B cell (primary cell): Measurements from ENCODE around the gene EDC4. TPM values are rescaled to one million over a fixed set of nuclear protein-coding genes. Genes with fewer than 3 reads are reported as not detected.

ENCODE experiments used
- ATAC-seq: fragments of 200-7000 bp; cut with Tn5 transposase; one replicate; pipeline ENCODE4 v1.10.0; 2021; ENCODE audit warnings: low read depth, mild to moderate bottlenecking, moderate number of reproducible peaks, moderate library complexity
- CTCF ChIA-PET: fragments of 350-600 bp; sonication (Branson Sonifier 250); formaldehyde crosslinking; loops from one replicate; lab custom pipeline; 2021; ENCODE audit warnings: antibody characterized with exemption, inconsistent platforms; lab: Charles Lee
- POLR2A ChIA-PET: fragments of 350-600 bp; sonication (Branson Sonifier 250); formaldehyde crosslinking; loops from one replicate; lab custom pipeline; 2021; ENCODE audit warnings: antibody characterized with exemption; lab: Charles Lee
- DNase-seq: peaks from one replicate; pipeline ENCODE4 v3.0.0; 2013
- H2AFZ ChIP-seq: 2 replicates; pipeline ENCODE4 v1.6.1; 2012; ENCODE audit warnings: mild to moderate bottlenecking, low read depth, low read length; ENCODE audit not compliant: insufficient read depth, poor library complexity, severe bottlenecking
- H3K27ac ChIP-seq, 2 donors: 1 replicate in 1 of 2; 2 replicates in 1 of 2; pipeline ENCODE4 v1.5.1; 2012 to 2013; ENCODE audit warnings: low read length in 2 of 2, mild to moderate bottlenecking in 2 of 2, moderate library complexity in 1 of 2
- H3K27me3 ChIP-seq, 4 experiments: fragments of 200-600 bp in 1 of 4; sonication (generic) in 1 of 4; replicated peaks in 1 of 4; 1 replicate in 2 of 4; 2 replicates in 2 of 4; pipeline versions ENCODE4 v1.6.1 to v1.7.0; 2013 to 2016; ENCODE audit warnings: low read length in 3 of 4, mild to moderate bottlenecking in 2 of 4, mixed read lengths in 1 of 4, moderate library complexity in 1 of 4; ENCODE audit not compliant: insufficient read depth in 4 of 4, control insufficient read depth in 3 of 4; ENCODE audit errors: control extremely low read depth in 1 of 4
- H3K36me3 ChIP-seq, 2 experiments: replicated peaks in 1 of 2; 1 replicate in 1 of 2; 2 replicates in 1 of 2; pipeline versions ENCODE4 v1.6.1 to v1.7.1; 2013; ENCODE audit warnings: low read length in 1 of 2; ENCODE audit not compliant: insufficient read depth in 2 of 2, control insufficient read depth in 1 of 2; ENCODE audit errors: control extremely low read depth in 1 of 2, extremely low read depth in 1 of 2
- H3K4me1 ChIP-seq, 2 donors: fragments of 200-600 bp in 1 of 2; sonication (generic) in 1 of 2; 1 replicate in 1 of 2; 2 replicates in 1 of 2; pipeline versions ENCODE4 v1.5.1 to v1.6.1; 2013 to 2017; ENCODE audit warnings: low read length in 2 of 2; ENCODE audit not compliant: control insufficient read depth in 2 of 2, insufficient read depth in 2 of 2
- H3K4me2 ChIP-seq: replicated peaks from 2 replicates; pipeline ENCODE3; 2012; ENCODE audit warnings: mild to moderate bottlenecking, low read depth, low read length; ENCODE audit not compliant: poor library complexity, severe bottlenecking
- H3K4me3 ChIP-seq, 5 experiments: fragments of 200-600 bp in 1 of 5; sonication (generic) in 1 of 5; 1 replicate in 3 of 5; 2 replicates in 2 of 5; pipeline versions ENCODE4 v1.5.1 to v1.7.0; 2011 to 2016; ENCODE audit warnings: low read length in 4 of 5, mild to moderate bottlenecking in 4 of 5, low read depth in 2 of 5, control low read depth in 1 of 5, moderate library complexity in 1 of 5; ENCODE audit not compliant: insufficient read depth in 1 of 5; ENCODE audit errors: control extremely low read depth in 1 of 5, extremely low read depth in 1 of 5
- H3K79me2 ChIP-seq: fragments of 200-600 bp; sonication (generic); one replicate; pipeline ENCODE4 v1.6.0; 2016; ENCODE audit warnings: low read length; ENCODE audit not compliant: control insufficient read depth, insufficient read depth
- H3K9ac ChIP-seq: fragments of 200-600 bp; sonication (generic); 2 replicates; pipeline ENCODE4 v1.6.1; 2017; ENCODE audit warnings: mild to moderate bottlenecking, low read length, moderate library complexity
- H3K9me3 ChIP-seq, 3 donors: one replicate each; pipeline versions ENCODE4 v1.6.1 to v1.7.1; 2013; ENCODE audit warnings: low read length in 2 of 3; ENCODE audit not compliant: control insufficient read depth in 2 of 3, insufficient read depth in 1 of 3; ENCODE audit errors: control extremely low read depth in 1 of 3
- H4K20me1 ChIP-seq: 2 replicates; pipeline ENCODE4 v1.6.0; 2012; ENCODE audit warnings: mild to moderate bottlenecking, low read length; ENCODE audit not compliant: insufficient read depth, control insufficient read depth, poor library complexity, severe bottlenecking
- H3K27ac Mint-ChIP-seq: one replicate; pipeline ENCODE4 v1.8.0; 2021; ENCODE audit warnings: mixed read lengths
- H3K27me3 Mint-ChIP-seq: one replicate; pipeline ENCODE4 v1.8.0; 2021; ENCODE audit warnings: mixed read lengths
- H3K4me1 Mint-ChIP-seq: one replicate; pipeline ENCODE4 v1.8.0; 2021; ENCODE audit warnings: mixed read lengths
- H3K4me3 Mint-ChIP-seq: one replicate; pipeline ENCODE4 v1.8.0; 2021; ENCODE audit warnings: mixed read lengths
- H3K9me3 Mint-ChIP-seq: one replicate; pipeline ENCODE4 v1.8.0; 2022; ENCODE audit warnings: mixed read lengths; ENCODE audit not compliant: insufficient read depth
- EZH2 ChIP-seq: IDR thresholded peaks from 2 replicates; pipeline ENCODE4 v1.6.1; 2012; ENCODE audit warnings: borderline replicate concordance, low read depth, mild to moderate bottlenecking, moderate library complexity, low read length; ENCODE audit not compliant: insufficient read depth, poor library complexity, severe bottlenecking
- whole genome bisulfite sequencing: methylation state at CpG from one replicate; pipeline ENCODE4 v1.1.5; 2013; ENCODE audit warnings: missing lambda C conversion rate; ENCODE audit not compliant: insufficient coverage; 5-methylcytosine and 5-hydroxymethylcytosine counted together
- intact Hi-C: fragments of 100-400 bp; cut with micrococcal nuclease; formaldehyde crosslinking; loops from one replicate; pipeline ENCODE4 v1.10.0; 2022
- polyA plus RNA-seq: library from polyadenylated mRNA; depleted of rRNA; stranded (reverse); fragments of >200 nt; gene quantifications from 2 replicates; pipeline ENCODE4 v1.2.3, GENCODE V29; 2012
- total RNA-seq, 2 donors: library from RNA; stranded (reverse); fragments of 120-200 nt in 1 of 2; gene quantifications; 1 replicate in 1 of 2; 2 replicates in 1 of 2; pipeline versions ENCODE4 v1.2.3 to v1.2.4, GENCODE V29; 2013 to 2022
- TF ChIP-seq, protein P1 (sequence below): fragments of 200-600 bp; IDR thresholded peaks from one replicate; pipeline ENCODE4 v1.8.0; 2022; ENCODE audit warnings: antibody characterized with exemption, mild to moderate bottlenecking

EDC4 gene
- total and polyA plus RNA-seq, 2 donors (not counting 1 experiment from before 2014, with no cell fraction given), result 84.5 to 95.1 TPM

DNA sequence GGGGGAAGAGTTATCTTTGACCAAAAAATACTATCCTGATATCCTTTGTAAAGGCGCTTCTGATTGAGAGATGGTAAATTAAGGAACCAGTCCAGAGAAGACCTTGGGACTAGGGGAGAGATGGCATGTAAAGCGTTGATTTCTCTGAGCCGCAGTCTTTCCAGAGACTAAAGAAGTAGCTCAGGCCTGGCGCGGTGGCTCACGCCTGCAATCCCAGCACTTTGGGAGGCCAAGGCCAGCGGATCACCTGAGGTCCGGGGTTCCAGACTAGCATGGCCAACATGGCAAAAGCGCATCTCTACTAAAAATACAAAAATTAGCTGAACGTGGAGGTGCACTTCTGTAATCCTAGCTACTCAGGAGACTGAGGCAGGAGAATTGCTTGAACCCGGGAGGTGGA is 24.7 kb upstream of the EDC4 start:
- ATAC-seq, result no peak
- intact Hi-C loops, result loop anchor here (10.0 kb wide), 1 partner anchor 1093 kb away; the partner anchor contains the start of gene DYNC1LI2
- H3K36me3 ChIP-seq, result no peaks in the 10 kb centered on the region
- POLR2A ChIA-PET, result interaction anchor here (0.6 to 0.7 kb wide), 2 partner anchors 8 to 428 kb away, joined by 3 to 4 read pairs; no protein-coding TSS in a partner anchor
- no peak overlapping the region for H2AFZ ChIP-seq
- Mint-ChIP-seq H3K27ac (no peak overlapping the region), H3K27me3 (no peaks in the 10 kb centered on the region), H3K4me3 (peak overlapping the region; percentile 92), H3K9me3 (no peaks in the 10 kb centered on the region), H3K4me1 (peaks cover 41% of the 10 kb centered on the region)
- H3K4me1 ChIP-seq, result peaks cover 35 to 44% of the 10 kb centered on the region in 2 donors
- peak overlapping the region; percentile 97 for H3K4me2 ChIP-seq
- H3K9ac ChIP-seq, result peak overlapping the region; percentile 85
- TF ChIP-seq EZH2, result no peak
- CTCF ChIA-PET, result interaction anchor here (0.9 to 1.8 kb wide), 3 partner anchors 32 to 382 kb away, joined by 3 to 7 read pairs (median 4); no protein-coding TSS in a partner anchor
- H3K27me3 ChIP-seq, result no peaks in the 10 kb centered on the region
- 98% methylated on average over 9 of the region's 11 CpGs for WGBS
- peak overlapping the region in 2 of 5 experiments; percentile 85 to 86 for H3K4me3 ChIP-seq
- H3K79me2 ChIP-seq, result peaks cover 82% of the 10 kb centered on the region
- peaks cover 44% of the 10 kb centered on the region for H4K20me1 ChIP-seq
- no peak for DNase-seq
- no peak overlapping the region for H3K27ac ChIP-seq
- no peaks in the 10 kb centered on the region for H3K9me3 ChIP-seq

- 100% methylated on average over 3 of the region's 3 CpGs for WGBS
- Histone ChIP-seq H2AFZ (no peak overlapping the region), H3K4me1 (no peaks in the 10 kb centered on the region), H3K36me3 (peaks cover 0 to 4% of the 10 kb centered on the region in 2 experiments), H3K9me3 (no peaks in the 10 kb centered on the region), H3K9ac (no peak overlapping the region), H4K20me1 (peaks cover 66% of the 10 kb centered on the region), H3K4me2 (no peak overlapping the region), H3K27me3 (no peaks in the 10 kb centered on the region), H3K4me3 (no peak overlapping the region), H3K27ac (no peak overlapping the region), H3K79me2 (peaks cover 97% of the 10 kb centered on the region)
- ATAC-seq (no peak), DNase-seq (no peak)
- ChIA-PET POLR2A (no interaction called here), CTCF (interaction anchor here (1.0 kb wide), 1 partner anchor 30 kb away, joined by 4 read pairs; no protein-coding TSS in a partner anchor)
- Mint-ChIP-seq H3K27me3 (no peaks in the 10 kb centered on the region), H3K4me1 (peaks cover 27% of the 10 kb centered on the region), H3K4me3 (no peak overlapping the region), H3K27ac (no peak overlapping the region), H3K9me3 (no peaks in the 10 kb centered on the region)
- intact Hi-C loops, result no loop called here
- no peak for TF ChIP-seq EZH2
- TF ChIP-seq, protein P1, sequence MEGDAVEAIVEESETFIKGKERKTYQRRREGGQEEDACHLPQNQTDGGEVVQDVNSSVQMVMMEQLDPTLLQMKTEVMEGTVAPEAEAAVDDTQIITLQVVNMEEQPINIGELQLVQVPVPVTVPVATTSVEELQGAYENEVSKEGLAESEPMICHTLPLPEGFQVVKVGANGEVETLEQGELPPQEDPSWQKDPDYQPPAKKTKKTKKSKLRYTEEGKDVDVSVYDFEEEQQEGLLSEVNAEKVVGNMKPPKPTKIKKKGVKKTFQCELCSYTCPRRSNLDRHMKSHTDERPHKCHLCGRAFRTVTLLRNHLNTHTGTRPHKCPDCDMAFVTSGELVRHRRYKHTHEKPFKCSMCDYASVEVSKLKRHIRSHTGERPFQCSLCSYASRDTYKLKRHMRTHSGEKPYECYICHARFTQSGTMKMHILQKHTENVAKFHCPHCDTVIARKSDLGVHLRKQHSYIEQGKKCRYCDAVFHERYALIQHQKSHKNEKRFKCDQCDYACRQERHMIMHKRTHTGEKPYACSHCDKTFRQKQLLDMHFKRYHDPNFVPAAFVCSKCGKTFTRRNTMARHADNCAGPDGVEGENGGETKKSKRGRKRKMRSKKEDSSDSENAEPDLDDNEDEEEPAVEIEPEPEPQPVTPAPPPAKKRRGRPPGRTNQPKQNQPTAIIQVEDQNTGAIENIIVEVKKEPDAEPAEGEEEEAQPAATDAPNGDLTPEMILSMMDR, result no peak
These were observed 19.2 kb upstream of the EDC4 start for GRCh38 chr16:67853670-67854069.
